Gastrocnemius medialis (tissue), 4 donors: Measurements from ENCODE around the gene XXYLT1. TPM values are rescaled to one million over a fixed set of nuclear protein-coding genes. Genes with fewer than 3 reads are reported as not detected.

ENCODE experiments used
- ATAC-seq, 2 donors: fragments of 150-250 bp; one replicate each; pipeline ENCODE4 v1.9.1; 2016
- DNase-seq, 2 donors: peaks; one replicate each; pipeline ENCODE4 v3.0.0-alpha.2; 2019
- H3K27ac ChIP-seq, 4 donors: fragments of 200-600 bp; sonication (generic); 1 replicate in 1 of 4; 2 replicates in 3 of 4; pipeline ENCODE4 v1.5.1; 2016 to 2018; ENCODE audit warnings: mild to moderate bottlenecking in 2 of 4, moderate library complexity in 1 of 4
- H3K27me3 ChIP-seq, 3 donors: fragments of 200-600 bp; sonication (generic) in 2 of 3; 1 replicate in 1 of 3; 2 replicates in 2 of 3; pipeline versions ENCODE4 v1.5.1 to v1.6.0; 2016 to 2019; ENCODE audit warnings: mild to moderate bottlenecking in 1 of 3, moderate library complexity in 1 of 3
- H3K36me3 ChIP-seq, 2 donors: fragments of 200-600 bp; sonication (generic) in 1 of 2; one replicate each; pipeline ENCODE4 v1.5.1; 2017 to 2018
- H3K4me1 ChIP-seq, 2 donors: fragments of 200-600 bp; sonication (generic) in 1 of 2; one replicate each; pipeline ENCODE4 v1.5.1; 2016 to 2017; ENCODE audit warnings: mild to moderate bottlenecking in 2 of 2
- H3K4me3 ChIP-seq, 4 donors: fragments of 200-600 bp; sonication (generic) in 3 of 4; 1 replicate in 1 of 4; 2 replicates in 3 of 4; pipeline ENCODE4 v1.5.1; 2016 to 2019; ENCODE audit warnings: mild to moderate bottlenecking in 2 of 4
- H3K9me3 ChIP-seq, 3 donors: fragments of 200-600 bp; sonication (generic) in 2 of 3; 1 replicate in 1 of 3; 2 replicates in 2 of 3; pipeline ENCODE4 v1.5.1; 2016 to 2019
- CTCF ChIP-seq, 5 experiments: fragments of 450-650 bp in 3 of 5; fragments of 200-600 bp in 2 of 5; sonication (generic) in 2 of 5; IDR thresholded peaks in 4 of 5; conservative IDR thresholded peaks in 1 of 5; 1 replicate in 4 of 5; 2 replicates in 1 of 5; pipeline ENCODE4 v1.5.1; 2016 to 2019; ENCODE audit warnings: antibody characterized with exemption in 5 of 5, mild to moderate bottlenecking in 3 of 5, moderate library complexity in 3 of 5
- POLR2A ChIP-seq, 2 donors: fragments of 450-650 bp; IDR thresholded peaks; one replicate each; pipeline ENCODE4 v1.6.1; 2017; ENCODE audit warnings: antibody characterized with exemption in 2 of 2, mild to moderate bottlenecking in 2 of 2, moderate library complexity in 2 of 2
- in situ Hi-C, 4 donors: fragments of 200-750 bp; cut with MboI; loops; one replicate each; pipeline versions ENCODE4 v1.15.0 to v1.8.0; 2017; ENCODE audit warnings: low sequenced_read_pairs in 4 of 4
- intact Hi-C: fragments of 100-400 bp; cut with DNase I; formaldehyde crosslinking; loops from one replicate; pipeline ENCODE4 v1.15.1; 2023; ENCODE audit warnings: low total_unique reads
- total RNA-seq, 4 donors: library from RNA; depleted of rRNA; stranded (reverse); fragments of >200 nt; gene quantifications; one replicate each; pipeline versions ENCODE4 v1.1.0 to v1.2.3, GENCODE V29; 2016

Gene XXYLT1
- total RNA-seq, 4 donors from 2014 or later, result 0.87 to 3.1 (median 1.3) TPM

- no peaks in the 10 kb centered on the region for H3K9me3 ChIP-seq
- no peak for TF ChIP-seq POLR2A (IDR thresholded peaks at IDR 0.05)
- TF ChIP-seq CTCF (IDR thresholded peaks at IDR 0.05 in 4 of 5, conservative IDR thresholded peaks at IDR 0.05 in 1 of 5), result no peak
- no peak overlapping the region for H3K27ac ChIP-seq
- intact Hi-C loops, result no loop called here
- ATAC-seq, result no peak
- no peak for DNase-seq
- no peaks in the 10 kb centered on the region for H3K27me3 ChIP-seq
- H3K36me3 ChIP-seq, result no peaks in the 10 kb centered on the region
- in situ Hi-C loops, result no loop called here
- H3K4me1 ChIP-seq, result peaks cover 26 to 28% of the 10 kb centered on the region in 2 donors
- H3K4me3 ChIP-seq, result no peak overlapping the region
Observed at GRCh38 chr3:195083659-195084058, 187.3 kb downstream of the XXYLT1 start.

GRCh38 chr3:195082811-195083210, 188.1 kb downstream of the XXYLT1 start:
- intact Hi-C loops, result no loop called here
- in situ Hi-C loops, result no loop called here
- peaks cover 26 to 28% of the 10 kb centered on the region in 2 donors for H3K4me1 ChIP-seq

GRCh38 chr3:195081242-195081963, 189.6 kb downstream of the XXYLT1 start:
- Histone ChIP-seq H3K4me3 (peak overlapping the region in 1 of 4 donors; percentile 3), H3K4me1 (peaks cover 26 to 28% of the 10 kb centered on the region in 2 donors), H3K27me3 (no peaks in the 10 kb centered on the region), H3K27ac (peak overlapping the region; percentile 8 to 63 (median 28)), H3K9me3 (no peaks in the 10 kb centered on the region), H3K36me3 (no peaks in the 10 kb centered on the region)
- in situ Hi-C loops (no loop called here), intact Hi-C loops (no loop called here)
- DNase-seq, result no peak
- peak; percentile 27 to 39 for ATAC-seq
- TF ChIP-seq CTCF (IDR thresholded peaks at IDR 0.05 in 4 of 5, conservative IDR thresholded peaks at IDR 0.05 in 1 of 5) (no peak), POLR2A (IDR thresholded peaks at IDR 0.05) (no peak)

More at GRCh38 chr3:195082811-195083210, 188.1 kb downstream of the XXYLT1 start:
- no peaks in the 10 kb centered on the region for H3K36me3 ChIP-seq
- H3K4me3 ChIP-seq, result no peak overlapping the region
- H3K9me3 ChIP-seq, result no peaks in the 10 kb centered on the region
- no peak overlapping the region for H3K27ac ChIP-seq
- ATAC-seq (no peak), DNase-seq (no peak)
- no peaks in the 10 kb centered on the region for H3K27me3 ChIP-seq
- TF ChIP-seq POLR2A (IDR thresholded peaks at IDR 0.05), result no peak
- TF ChIP-seq CTCF (IDR thresholded peaks at IDR 0.05 in 4 of 5, conservative IDR thresholded peaks at IDR 0.05 in 1 of 5), result no peak

GRCh38 chr3:195080571-195081151, 190.3 kb downstream of the XXYLT1 start:
- Histone ChIP-seq H3K9me3 (no peaks in the 10 kb centered on the region), H3K27me3 (no peaks in the 10 kb centered on the region), H3K4me3 (peak overlapping the region in 1 of 4 donors; percentile 3), H3K36me3 (no peaks in the 10 kb centered on the region), H3K27ac (peak overlapping the region; percentile 8 to 63 (median 28)), H3K4me1 (peaks cover 26 to 28% of the 10 kb centered on the region in 2 donors)
- intact Hi-C loops, result no loop called here
- DNase-seq (peak in 1 of 2 donors; percentile 43), ATAC-seq (peak; percentile 53 to 56)
- in situ Hi-C loops, result no loop called here
- no peak for TF ChIP-seq CTCF (IDR thresholded peaks at IDR 0.05 in 4 of 5, conservative IDR thresholded peaks at IDR 0.05 in 1 of 5)
- no peak for TF ChIP-seq POLR2A (IDR thresholded peaks at IDR 0.05)
